OCI-LY1 (cell line): ENCODE results near the gene EFNA2.

Experiments
- CTCF ChIP-seq: fragments of 200-600 bp; sonication (generic), shearing (Covaris generic); IDR thresholded peaks from 2 replicates; pipeline ENCODE4 v1.5.1; 2017; ENCODE audit warnings: mild to moderate bottlenecking, antibody characterized with exemption, low read length, moderate library complexity, mixed read lengths
- EZH2 ChIP-seq: fragments of 200-600 bp; sonication (generic), shearing (Covaris generic); IDR thresholded peaks from 2 replicates; pipeline ENCODE4 v1.8.0; 2017; ENCODE audit warnings: borderline replicate concordance, mixed run types, mild to moderate bottlenecking, antibody characterized with exemption, low read length, moderate library complexity, mixed read lengths

GRCh38 chr19:1294688-1295087 lies 9.0 kb downstream of the EFNA2 start:
- TF ChIP-seq CTCF (no peak), EZH2 (no peak)
